Bone marrow (tissue), 2 donors: ENCODE data around the gene UNC13D.

Source experiments
- DNase-seq, 2 donors: peaks; one replicate each; lab custom pipeline; 2025; lab: John Stamatoyannopoulos, UW

UNC13D gene

DNA sequence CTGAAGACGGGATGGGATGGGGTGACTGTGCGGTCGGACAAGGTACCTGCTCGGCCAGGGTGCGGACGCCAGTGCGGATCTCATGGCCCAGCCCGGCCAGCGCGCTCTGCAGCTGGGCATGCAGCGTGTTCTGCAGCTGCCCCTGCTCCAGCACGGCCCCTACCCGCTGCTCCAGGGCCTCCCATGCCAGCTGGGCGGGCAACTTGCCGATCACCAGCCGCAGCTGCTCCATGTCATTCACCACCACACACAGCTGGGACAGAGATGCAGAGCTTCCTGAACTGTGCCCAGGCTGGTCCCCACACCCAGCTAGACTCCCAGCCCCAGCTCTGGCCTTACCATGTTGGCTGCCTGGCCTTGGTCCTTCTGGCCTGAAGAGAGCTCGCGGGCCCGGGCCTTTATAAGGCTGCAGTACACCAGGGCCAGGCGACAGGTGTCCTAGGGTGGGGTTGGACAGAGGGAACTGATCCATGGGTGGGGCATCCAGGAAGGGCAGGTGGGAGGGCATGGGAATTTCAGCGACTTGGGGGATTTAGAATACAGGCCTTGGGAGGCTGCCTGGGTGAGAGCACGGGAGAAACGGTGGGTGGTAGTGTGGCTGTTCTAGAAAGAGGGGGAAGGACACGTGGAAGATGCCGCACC, 9.8 kb downstream of the UNC13D start:
- no peak for DNase-seq

DNA sequence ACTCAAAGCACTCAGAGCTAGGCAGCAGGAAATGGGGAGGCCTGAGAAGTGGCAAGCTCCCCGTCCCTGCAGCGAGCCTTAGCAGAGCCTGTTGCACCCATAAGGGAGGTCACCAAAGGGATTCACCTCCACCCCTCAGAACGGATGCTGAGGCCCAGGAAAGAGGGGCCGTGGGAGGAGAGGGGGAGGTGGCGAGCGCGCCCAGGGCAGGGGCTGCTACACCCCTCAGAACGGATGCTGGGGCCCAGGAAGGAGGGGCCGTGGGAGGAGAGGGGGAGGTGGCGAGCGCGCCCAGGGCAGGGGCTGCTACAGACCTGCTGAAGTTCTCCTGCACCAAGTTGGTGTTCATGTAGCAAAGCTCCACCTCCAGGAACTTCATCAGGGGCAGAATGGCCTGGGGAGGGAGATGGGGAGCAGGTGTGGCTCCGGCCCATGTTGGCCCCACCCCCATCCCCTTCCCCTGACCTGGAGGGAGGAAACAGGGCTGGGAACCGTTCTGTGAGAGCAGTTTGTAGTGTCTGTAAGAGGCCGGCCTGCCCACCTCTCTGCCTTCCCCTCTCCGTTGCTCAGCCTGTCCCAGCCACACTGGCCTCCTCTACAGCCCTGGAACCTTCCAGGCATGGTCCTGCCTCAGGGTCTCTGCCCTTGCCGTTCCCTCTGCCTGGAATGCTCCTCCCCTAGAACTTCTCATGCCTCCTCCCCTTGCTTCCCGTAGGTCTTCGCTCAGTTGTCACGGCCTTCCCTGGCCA, 11.4 kb downstream of the UNC13D start:
- DNase-seq, result no peak

DNA sequence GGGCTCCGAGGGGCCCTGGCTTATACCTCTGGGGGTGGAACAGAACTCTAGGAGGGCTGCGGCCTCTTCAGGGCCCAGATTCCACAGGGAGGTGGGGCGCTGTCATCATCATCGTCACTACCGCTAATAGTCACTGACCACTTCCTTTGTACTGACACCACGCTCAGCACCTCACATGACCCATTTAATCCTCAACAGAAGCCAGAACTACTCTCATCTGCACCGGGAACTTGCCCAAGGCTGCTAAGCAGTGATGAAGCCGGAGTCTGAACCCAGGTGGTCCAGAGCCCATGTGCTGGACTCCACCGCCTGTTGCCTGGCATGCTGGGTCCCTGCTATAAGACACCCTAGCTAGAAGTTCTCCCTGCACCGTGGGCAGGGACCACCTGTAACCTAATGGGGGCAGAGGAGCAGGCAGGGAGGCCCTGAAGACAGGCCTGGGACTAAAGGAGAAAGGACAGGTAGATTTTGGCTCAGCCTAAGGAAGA, 12.0 kb downstream of the UNC13D start:
- DNase-seq, result no peak

DNA sequence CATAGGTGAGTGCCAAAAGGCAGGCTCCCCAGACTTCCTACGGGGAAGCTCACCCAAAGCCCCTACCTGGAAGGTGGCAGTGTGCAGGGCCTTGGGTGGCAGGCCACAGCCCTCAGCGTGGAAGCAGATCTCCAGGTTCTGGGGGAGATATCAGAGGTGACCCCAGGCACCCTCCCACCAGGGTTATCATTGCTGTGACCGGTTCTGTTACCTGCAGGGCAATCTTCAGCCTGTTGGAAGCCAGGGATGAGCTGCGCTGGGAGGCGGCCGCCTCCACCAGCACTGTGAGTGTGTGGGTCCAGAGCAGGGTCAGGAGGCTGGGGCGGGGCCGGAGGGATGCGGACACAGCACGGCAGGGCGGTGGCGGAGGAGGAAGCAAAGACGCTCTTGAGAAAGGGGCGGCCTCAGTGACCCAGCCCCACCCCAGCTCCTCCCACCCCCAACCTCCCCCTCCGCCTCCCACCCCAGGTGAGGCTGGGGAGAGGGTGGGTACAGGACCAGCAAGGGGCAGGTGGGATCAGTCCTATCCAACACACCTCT, 13.1 kb downstream of the UNC13D start:
- no peak for DNase-seq

DNA sequence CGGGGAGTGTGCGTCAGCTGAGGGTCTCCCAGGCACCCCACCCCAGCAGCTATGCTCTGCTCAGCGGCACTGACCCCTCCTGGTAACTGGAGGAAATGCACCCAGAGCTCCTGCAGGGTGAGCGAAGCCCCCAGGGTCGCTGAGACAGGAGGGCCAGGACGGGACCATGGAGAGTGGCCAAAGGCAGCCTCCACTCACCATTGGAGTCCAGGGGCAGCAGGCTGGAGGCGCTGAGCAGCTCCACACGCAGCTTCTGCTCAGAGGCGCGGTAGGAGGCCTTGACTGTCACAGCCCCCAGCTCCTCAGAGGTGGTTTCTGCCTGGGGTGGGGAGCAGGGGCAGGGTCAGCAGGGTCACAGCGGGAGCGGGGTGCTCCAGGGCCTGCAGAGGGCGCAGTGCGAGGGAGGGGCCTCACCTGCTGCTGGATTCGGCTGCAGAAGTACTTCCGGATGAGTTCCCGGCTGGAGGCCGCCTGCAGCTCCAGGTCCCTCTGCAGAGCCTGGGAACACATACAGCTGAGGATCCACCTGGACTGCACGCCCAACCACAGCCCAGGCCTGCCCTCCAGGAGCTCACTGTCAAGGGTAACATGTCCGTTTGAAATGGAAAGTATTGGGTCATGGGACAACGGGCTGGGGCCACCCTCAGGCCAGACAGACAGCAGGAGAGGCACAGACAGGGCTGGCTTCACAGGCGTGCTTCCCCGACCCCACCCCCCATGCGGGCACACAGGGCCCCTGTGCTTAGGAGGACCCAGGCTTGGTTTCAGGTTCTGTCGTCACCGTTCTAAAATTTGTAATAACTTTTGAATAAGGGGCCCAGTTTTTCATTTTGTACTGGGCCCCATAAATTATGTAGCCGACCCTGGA, 13.8 kb downstream of the UNC13D start:
- no peak for DNase-seq

DNA sequence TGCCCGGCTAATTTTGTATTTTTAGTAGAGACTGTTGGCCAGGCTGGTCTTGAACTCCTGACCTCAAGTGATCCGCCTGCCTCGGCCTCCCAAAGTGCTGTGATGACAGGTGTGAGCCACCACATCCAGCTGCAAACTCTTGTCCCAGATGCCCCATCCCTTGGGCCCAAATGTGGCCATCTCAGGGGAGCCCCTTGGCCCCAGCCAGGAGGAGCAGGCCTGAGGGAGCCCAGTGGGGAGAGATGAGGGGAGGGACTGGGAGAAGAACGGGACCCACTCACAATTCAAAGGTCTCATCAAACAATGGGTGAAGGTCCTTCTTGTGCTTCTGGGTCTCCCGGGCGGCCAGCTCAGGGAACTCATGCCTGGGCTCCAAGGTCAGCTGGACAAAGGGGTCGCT, 14.5 kb downstream of the UNC13D start:
- no peak for DNase-seq

DNA sequence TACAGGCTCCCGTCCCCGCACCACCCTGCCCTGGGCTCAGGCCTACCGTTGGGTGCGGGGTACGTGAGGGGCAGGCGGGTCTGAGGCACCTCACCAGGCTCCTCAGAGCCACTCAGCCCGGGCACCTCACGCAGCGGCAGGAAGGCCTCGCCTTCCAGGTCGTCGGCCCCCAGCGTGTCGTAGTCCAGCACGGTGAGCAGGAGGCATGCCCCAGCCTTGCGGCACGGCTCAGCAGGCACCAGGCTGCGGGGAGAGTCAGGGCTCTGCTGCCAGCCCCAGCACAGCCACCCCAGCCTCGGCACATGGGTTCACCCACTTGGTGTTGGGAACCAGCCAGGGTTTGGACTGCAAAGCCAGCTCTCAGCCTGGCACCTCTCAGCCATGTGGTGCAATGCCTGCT, 15.5 kb downstream of the UNC13D start:
- DNase-seq, result no peak

DNA sequence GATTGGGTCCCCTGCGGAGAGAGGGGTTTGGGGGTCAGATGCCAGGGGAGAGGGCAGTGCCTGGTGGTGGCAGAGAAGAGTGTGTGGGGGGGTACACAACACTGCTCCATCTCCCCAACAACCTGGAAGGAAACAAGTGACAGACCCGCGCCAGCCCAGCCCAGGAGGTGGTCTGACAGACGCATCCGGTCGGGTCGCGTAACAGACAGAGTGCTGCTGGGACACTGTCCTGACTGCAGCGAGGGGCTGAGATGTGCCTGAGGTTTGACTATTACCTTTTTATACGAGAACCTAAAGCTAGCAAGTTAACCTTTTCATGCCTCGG, 16.2 kb downstream of the UNC13D start:
- peak in 1 of 2 donors; percentile 19 for DNase-seq

DNA sequence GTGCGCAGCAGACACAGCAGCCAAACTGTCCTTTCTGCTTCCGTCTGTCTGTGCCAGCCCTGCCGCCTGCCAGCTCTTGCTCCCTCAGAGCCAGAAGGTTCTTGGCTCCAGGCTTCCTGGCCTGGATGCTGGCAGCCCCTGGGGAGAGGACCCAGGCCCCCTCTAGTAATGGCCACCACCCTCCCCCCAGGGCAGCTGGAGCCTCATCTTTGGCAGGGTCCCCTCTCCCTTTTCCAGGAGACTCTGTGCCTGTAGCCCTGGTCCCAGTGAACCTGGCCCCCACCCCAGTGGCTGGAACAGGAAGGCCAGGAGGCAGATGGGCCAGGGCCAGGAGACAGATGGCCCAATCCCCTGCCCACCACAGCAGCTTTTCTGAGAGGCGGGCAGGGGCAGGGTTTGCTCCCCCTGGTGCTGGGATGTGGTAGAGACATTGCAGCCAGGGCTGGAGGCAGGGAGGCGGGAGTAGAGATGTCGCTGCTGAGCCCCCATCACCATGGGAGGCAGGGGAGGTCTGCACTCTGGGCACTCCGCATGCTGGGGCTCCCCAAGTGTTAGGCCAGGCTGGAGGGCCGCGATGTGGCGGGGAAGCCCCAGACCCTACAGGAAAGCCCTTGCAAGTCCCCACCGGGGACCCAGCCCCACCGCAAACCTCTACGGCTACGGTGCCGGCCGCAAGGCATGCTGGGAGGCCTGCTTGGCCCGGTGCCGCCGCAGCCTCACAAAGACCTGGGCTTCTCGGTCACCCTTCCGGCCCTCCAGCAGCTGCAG, 16.7 kb downstream of the UNC13D start:
- DNase-seq, result peak; percentile 13 to 57

DNA sequence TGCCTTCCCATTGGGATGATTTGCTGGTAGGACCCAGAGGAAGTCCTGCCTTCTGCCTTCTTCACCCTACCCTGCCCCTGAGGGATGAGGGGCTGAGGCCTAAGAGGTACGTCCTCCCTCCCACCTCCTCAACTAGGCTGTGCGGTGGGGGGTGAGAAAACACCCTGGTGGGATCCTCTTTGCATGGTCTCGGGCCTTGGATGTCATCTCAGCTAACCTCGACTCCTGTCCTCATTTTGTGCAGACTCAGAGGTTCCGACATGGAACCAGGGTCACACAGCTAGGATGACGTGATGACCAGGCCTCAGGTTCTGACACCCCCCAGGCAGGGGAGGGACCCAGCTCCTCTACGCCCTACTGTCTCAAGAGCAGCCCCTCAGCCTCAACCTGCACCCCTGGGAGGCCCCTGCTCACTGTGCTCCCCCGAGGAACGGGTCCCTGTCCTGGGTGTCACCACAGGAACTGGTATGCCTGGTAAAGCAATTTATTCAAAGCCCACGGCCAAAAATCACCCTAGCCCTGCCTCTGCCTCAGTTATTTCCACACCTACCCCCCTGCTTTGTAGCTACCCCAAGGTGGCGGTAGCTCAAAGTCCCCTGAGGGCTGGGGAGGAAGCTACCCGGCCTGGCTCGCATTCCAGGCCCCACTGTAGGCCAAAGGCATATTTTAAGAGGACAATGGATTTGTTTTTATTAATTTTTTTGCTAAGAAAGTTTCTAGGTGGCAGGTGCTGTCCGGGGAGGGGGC, 17.5 kb downstream of the UNC13D start:
- DNase-seq, result no peak

DNA sequence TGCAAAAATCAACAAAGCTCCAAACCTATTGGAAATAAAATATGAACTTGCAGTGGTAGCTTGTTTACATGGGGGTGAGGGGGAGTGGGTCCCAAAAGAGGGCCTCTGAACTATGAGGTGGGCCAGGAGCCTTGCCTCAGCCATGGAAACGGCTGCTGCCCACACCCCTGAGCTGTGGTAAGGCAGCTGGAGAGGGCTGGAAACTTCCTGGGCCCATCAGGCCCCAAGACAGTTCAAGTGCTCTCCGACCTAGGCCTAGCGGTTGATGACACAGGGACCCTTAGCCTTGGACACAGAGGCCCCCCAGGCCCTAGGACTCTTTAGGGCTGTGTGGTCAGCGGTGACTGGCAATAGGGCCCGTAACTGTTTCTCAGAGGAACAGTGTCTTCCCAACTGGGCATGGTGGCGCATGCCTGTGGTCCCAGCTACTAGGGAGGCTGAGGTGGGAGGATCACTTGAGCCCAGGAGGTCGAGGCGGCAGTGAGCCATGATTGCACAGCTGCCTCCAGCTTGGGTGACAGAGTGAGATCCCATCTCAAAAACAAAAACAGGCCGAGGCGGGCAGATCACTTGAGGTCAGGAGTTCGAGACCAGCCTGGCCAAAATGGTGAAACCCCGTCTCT, 18.3 kb downstream of the UNC13D start:
- no peak for DNase-seq

DNA sequence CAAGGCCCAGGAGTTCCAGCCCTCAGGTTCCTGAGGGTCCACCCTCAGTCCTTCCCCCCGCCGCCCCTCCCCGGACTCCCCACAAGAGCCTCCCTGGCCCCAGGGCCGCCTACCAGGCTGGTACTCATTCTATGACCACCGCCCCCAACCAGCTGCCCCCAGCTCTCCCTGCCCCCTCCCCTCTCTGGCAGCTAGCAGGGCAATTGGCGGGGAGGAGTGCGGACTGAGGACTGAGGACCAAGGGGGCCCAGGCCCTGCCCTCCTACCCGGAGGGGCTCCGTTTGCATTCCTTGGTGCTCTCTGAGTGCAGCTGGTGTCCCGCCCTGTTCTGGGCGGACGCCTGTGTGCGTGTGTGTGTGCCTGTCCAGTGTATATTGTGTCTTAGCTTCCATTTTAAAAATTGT, 19.1 kb downstream of the UNC13D start:
- no peak for DNase-seq

DNA sequence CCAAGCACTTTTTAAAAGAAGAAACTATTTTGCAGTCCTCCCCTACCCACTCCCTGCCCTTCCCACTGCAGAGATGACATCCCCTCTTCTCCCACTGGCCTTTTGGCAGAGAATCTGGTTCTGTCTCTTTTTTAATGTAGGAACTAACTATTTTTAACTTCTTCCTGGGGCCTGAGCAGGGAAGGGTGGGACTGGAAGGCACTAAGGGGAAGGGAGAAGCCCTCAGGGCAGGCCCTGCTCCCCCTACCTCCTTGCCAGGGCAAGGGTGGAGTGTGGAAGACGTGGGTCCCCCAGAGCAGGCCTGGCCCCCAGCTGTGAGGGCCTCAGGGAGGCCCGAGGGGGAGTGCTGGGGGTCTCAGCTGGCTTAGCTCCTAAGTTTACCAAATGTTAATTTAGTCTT, 19.5 kb downstream of the UNC13D start:
- DNase-seq, result no peak

DNA sequence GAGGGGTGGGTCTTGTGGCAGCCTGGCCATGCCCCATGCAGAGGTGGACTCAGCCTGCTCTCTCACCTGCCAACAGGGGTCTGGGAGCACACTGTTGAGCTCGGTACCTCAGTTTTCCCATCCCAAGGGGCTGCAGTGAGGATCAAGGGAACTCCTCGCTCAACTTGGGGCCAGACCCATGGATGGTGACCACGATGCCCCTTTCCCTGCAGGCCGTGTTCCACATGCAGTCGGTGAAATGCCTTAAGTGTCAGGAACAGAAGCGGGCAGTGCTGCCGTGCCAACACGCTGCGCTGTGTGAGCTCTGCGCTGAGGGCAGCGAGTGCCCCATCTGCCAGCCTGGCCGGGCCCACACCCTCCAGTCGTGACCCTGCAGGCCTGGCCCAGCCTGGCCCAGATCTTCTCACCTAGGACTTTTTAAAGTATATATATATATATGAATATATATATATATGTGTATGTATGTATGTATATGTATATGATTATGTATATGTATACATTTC, 20.1 kb downstream of the UNC13D start:
- no peak for DNase-seq

DNA sequence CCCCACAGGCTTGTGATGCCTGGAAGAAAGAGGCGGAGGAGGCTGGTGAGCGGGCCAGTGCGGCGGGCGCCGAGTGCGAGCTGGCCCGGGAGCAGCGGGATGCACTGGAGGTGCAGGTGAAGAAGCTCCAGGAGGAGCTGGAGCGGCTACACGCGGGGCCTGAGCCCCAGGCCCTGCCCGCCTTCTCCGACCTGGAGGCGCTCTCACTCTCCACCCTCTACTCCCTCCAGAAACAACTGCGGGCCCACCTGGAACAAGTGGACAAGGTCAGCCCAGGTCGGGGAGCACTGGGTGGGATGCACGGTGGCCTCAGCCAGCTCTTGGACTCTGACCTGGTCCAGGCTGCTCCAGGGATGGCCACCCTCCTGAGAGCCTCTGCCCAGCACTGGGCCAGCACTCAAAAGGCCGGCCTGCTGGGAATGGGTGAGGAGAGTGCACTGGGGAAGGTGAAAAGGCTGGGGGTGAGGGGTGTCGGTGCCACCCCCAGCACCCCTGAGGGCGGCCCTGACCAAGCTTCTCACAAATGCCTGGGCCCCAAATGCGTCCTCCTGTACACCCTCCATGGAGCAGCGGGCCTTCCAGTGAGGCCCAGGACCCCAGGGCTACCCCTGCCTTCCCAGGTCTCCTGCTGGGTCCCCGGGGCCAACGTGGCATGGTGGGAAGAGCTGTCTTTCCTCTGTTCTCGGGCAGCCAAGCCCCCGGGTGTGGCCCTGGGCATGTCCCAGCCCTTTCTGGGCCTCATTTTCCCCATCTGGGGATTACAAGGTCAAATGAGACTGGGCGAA, 20.8 kb downstream of the UNC13D start:
- no peak for DNase-seq

DNA sequence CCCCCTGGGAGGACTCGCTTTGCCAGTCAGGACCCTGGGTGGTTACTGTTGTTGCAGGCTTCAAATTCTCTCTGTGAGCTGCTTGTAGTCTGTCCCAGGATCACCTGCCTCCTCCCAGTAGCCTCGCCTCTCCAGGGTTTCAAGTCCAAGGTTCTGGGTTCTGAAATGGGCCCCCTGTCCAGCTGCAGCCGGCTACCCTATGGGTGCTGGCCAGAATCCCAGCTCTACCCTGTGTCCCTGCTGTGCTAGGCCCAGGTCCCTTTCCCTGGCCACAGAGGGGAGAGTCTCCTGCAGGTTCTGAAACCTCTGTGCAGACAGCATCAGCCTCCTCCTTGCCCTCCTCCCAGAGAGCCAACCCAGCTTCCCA, 21.4 kb downstream of the UNC13D start:
- no peak for DNase-seq

DNA sequence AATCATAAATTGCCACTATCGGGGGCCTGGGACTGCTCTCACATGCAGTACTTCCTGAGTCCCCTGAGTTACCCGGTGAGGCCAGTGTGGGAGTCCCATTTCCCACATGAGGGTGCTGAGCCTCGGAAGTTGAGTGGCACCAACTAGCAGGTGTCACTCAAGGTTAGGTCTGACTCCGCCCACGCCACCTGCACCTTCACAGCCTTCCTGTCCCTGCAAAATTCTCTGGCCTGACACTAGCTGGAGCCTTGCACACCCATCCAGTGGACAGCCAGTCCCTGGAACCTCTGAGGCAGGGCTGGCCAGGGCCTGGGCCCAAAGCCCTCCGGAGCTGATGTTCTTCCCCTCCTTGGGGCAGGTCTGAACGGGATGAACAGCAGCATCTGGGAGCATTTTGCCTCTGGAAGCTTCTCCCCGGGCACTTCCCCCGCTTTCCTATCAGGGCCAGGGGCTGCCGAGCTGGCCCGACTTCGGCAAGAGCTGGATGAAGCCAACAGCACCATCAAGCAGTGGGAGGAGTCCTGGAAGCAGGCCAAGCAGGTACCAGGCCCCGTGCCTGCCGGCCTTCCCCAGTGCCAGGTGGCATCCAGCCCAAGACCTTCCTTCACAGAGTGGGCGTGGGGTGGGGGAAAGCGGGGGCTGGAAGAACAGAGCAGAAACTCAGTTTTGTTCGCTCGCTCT, 21.9 kb downstream of the UNC13D start:
- no peak for DNase-seq

DNA sequence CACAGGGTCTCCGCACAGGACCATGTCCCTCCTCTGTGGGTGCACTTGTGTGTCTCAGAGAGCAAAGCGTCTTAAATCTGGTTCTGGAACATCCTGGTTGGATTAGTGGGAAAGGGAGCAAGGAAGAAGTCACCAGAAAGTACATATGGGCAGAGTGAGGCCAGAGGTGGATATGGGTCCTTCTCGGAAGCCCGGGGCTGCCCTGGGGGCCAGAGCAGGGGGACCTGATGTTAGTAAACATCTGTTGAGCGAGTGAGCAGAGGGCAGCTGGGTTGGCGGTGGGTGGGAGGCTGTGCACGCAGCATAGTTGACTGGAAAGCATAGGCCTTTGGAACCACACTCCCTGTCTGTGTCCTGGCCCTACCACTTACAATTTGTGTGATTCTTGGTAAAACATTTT, 22.7 kb downstream of the UNC13D start:
- no peak for DNase-seq
